G401.6 (cell line): ENCODE data around the gene DDX42.
"Not testable (repeated sequence)": the region's sequence is repeated elsewhere in the genome, so short reads cannot be mapped to it uniquely, and the experiment has no call there.

Experiments used
- FAIRE-seq: peaks from 2 replicates; lab custom pipeline; 2012; peaks lifted over from hg19 to GRCh38; lab: Jason Lieb, UNC

Gene DDX42

DNA sequence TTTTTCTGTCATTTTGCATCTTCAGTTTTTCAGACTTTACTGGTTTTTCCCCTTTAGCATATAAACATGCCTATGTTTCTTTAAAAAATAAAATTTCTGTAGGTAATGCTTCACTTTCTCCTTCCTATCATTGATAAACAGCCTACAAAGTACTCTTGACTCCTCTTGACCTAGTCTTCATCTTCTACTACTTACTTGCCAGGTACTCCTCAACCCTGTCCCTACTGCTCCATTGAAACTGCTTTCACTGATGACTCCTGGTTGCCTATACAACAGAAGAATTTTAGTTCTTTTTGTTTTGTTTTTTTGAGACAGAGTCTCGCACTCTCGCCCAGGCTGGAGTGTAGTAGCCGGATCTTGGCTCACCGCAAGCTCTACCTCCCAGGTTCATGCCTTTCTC lies 7.0 kb downstream of the DDX42 start:
- no peak for FAIRE-seq

DNA sequence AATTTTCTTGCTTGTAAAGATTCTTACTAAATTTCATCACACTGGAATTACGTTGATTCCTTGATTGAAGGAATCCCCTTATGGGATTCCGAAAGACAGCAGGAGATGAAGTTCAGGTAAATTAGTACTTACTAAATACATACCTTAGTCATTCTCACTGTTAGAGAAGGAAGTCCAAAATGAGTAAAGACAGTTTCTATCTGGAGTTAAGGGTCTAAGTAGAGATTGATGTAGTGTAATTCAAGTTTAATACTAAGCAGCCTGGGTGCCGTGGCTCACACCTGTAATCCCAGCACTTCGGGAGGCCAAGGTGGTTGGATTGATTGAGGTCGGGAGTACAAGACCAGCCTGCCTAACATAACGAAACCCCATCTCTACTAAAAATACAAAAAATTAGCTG lies 9.6 kb downstream of the DDX42 start:
- FAIRE-seq: no peak

DNA sequence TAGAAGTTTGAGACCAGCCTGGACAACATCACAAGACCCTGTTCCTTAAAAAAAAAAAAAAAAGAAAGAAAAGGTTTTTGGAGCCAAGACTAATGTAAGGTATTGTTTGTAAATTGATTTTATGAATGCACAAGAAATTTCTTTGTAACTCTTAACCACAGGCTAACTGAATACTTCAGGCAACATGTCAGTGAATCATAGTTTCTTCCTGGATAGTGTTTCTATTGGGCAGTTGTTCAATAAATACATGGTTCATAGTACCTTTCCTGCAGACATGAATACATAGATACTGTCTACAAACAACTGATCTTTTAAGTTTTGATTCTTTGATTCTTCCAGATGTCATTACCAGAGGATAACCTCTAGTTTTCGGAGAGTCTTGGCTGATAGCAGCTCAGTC lies 11.6 kb downstream of the DDX42 start:
- no peak for FAIRE-seq

DNA sequence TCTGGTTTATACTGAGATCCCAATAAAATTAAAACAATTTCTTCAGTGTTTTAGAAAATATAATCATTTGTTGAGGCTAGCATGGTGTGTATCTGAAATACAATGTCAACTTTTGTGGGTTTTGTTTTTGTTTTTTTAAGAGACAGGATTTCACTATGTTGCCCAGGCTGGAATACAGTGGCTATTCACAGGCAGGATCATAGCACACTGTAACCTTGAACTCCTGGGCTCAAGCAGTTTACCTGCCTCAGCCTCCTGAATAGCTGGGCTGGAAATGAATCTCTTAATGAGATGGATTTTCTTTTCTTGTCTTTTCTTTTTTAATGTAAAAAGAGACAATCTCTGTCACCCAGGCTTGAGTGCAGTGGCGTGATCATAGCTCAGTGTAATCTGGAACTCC lies 12.1 kb downstream of the DDX42 start:
- no peak for FAIRE-seq

DNA sequence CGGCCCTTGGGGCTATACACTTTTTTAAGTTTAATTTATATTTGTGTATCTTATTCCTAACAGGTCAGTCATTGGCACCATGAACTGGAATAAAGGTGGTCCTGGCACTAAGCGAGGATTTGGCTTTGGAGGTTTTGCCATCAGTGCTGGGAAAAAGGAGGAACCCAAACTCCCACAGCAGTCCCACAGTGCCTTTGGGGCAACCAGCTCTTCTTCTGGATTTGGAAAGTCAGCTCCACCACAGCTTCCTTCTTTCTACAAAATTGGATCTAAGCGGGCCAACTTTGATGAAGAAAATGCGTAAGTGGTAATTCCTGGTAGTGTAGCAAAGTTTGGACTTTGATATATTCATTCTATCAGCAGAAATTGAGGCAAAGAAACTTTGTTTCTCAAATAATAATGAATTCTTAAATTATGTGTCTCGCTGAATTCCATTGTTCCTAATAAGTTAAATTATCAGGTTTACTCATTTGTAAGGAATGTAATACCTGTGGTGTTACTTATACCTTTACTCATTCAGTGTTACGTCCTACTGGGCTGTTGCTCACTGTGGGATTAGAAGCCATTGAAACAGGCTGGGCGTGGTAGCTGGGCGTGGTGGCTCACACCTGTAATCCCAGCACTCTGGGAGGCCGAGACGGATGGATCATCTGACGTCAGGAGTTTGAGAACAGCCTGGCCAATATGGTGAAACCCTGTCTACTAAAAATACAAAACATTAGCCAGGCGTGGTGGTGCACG lies 13.2 kb downstream of the DDX42 start:
- no peak for FAIRE-seq

DNA sequence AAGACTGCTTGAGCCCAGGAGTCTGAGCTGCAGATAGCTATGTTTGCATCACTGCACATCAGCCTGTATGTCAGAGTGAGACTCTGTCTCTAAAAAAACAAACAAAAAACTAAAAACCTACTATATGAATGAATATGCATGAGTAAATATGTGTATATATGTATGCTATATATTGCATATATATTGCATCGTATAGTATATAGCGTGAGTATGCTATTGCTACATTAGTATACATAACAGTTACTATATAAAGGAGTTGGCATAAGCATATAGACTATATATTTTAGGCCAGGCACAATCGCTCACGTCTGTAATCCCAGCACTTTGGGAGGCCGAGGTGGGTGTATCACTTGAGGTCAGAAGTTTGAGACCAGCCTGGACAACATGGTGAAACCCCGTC lies 16.1 kb downstream of the DDX42 start:
- FAIRE-seq: no peak

DNA sequence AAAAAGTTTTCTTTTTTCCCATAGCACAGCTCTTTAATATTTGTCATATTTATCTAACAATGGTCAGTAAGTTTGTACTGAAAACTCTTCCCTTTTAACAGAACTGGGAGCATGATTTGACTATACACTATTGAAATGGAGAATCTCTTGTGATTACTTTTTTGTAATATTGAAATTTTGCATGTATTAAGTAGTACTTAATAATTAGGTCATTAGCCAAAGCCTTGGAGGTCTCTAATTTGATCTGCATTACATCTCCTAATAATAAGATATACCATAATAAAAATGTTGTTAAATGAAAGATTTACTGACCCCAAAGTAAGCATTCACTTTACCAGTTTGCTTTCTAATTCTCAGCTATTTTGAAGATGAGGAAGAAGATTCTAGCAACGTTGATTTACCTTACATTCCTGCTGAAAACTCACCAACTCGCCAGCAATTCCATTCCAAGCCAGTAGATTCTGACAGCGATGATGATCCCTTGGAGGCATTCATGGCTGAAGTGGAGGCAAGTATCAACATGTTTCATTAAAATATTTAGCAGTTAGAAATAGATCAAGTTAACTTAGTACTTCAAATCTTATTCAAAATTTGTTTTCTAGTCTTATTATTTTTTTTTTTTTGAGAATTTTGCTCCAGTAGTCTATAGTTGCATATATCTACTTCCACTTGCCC lies 18.2 kb downstream of the DDX42 start:
- FAIRE-seq: no peak

DNA sequence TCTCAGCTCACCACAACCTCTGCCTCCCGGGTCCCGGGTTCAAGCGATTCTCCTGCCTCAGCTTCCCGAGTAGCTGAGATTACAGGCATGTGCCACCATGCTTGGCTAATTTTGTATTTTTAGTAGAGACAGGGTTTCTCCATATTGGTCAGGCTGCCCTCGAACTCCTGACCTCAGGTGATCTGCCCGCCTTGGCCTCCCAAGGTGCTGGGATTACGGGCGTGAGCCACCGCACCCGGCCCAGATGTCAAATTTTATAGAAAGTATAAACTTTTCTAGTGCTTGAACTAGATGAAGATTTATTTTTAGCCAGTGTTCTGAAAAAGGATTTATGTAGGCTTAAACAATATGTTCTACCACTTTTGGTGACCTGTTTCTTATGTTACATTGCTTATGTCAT lies 22.4 kb downstream of the DDX42 start:
- FAIRE-seq: not testable (repeated sequence)

DNA sequence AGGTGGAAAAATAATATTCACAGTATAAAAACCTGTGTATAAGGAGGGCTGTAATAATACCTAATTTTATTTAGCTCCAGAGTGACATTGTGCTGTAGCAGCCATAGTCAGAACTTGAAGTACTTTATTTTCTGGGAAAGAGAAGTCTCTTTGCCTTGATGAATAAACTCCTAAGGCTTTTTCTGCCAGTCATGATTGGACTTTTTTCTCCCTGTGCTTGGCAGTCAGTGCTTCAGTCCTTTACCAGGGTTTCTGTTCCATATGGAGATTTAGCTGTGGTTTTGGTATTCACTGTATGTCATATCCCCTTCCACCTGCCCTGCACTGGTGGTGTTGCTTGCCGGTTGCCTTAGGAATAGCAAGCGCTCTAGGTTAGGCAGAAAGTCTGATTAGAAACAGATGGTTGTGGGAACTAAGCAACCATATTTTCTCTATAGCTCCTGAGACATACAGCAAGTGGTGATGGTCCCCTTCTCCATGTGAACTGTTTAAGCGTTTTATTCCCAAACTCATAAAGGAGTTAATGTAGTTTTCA lies 24.7 kb downstream of the DDX42 start:
- FAIRE-seq: no peak

DNA sequence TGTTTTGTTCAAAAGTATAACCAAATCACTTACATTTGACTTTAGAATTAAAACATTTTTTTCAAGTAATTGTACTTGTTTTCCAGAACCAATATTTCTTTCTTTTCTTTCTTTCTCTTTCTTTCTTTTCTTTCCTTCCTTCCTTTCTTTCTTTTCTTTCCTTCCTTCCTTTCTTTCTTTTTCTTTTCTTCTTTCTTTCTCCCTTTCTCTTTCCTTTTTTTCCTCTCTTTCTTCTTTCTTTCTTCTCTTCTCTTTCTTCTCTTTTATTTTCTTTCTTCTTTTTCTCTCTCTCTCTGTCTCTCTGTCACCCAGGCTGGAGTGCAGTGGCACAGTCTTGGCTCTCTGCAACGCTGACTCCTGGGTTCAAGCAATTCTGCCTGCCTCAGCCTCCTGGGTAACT lies 26.8 kb downstream of the DDX42 start:
- no peak for FAIRE-seq

DNA sequence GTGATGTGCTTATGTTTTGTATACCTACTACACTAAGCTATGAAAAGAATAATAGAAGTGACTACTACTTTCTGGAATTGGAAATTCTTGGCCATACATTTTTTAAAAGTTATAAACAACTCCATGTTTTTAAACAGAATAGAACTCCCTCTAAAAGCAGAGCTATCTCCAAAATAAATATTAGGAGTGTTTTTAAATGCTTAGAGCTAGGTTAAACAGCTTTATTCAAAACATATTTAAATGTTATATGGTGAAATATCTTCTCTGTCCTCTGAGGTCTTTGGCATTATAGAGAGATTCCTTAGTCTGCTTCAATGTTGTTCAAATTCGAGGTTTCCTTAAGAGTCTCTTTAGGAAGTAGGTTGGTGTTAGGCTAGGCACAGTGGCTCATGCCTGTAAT lies 30.4 kb downstream of the DDX42 start:
- FAIRE-seq: no peak

DNA sequence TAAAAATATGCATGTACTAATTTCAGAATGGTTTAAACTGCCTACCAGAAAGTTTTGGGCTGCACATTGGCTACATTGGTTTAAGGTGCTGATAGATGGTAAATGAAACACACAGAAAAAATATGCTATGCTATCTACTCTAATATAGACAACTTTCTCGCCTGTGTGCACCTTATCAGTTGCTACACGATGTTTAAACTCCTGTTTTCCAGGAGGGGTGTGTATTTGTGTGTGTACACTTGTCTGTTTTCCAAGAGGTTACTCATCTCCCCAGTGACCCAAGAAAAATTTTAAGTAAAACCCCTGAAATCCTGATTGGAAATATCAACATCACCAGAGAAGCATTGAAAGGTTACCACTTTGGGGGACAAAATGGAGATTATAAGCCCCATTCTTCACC lies 31.6 kb downstream of the DDX42 start:
- no peak for FAIRE-seq

DNA sequence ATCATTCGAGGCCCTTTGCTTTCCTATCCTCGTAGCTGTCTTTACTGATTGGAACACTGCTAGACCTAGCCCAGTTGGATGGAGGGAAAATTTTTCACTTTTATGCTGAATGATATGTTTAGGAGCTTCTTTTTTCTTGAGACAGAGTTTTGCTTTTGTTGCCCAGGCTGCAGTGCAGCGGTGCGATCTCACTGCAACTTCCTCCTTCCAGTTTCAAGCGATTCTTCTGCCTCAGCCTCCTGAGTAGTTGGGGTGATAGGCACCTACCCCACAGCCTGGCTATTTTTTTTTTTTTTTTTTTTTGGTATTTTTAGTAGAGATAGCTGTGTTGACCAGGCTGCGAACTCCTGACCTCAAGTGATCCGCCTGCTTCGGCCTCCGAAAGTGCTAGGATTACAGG lies 36.0 kb downstream of the DDX42 start:
- no peak for FAIRE-seq

DNA sequence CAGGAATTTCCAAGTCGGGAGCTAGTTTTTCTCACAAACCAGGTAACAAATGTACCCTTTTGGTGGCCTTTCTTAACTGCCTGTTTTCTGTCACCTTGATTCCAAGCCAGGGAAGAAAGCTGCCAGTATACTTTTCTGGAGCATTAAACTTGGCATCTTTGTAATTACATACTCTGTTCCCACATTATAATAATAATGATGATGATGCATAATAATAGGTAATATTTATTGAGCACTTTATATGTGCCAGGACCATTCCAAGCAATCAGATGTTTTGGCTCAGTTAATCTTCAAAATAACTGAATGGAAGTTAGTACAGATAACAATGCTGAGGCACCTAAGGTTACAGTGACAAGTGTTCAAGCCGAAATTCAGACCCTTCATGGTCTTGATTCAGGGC lies 42.2 kb downstream of the DDX42 start:
- no peak for FAIRE-seq

DNA sequence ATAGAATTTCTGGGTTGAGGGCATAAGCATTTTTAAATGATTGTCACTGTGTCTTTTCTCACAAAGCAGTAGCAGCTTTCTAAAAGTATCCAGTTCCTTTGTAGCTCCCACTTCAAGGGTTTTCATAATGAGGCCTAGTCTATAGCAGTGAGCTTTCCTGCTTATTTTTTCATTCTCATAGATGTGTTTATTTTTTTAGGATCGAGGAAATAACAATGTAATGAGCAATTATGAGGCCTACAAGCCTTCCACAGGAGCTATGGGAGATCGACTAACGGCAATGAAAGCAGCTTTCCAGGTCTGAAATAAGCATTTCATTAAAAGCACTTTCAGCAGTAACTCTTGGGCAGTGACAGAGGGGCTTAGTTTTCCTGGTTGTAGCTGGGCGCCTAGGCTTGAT lies 42.7 kb downstream of the DDX42 start:
- no peak for FAIRE-seq

DNA sequence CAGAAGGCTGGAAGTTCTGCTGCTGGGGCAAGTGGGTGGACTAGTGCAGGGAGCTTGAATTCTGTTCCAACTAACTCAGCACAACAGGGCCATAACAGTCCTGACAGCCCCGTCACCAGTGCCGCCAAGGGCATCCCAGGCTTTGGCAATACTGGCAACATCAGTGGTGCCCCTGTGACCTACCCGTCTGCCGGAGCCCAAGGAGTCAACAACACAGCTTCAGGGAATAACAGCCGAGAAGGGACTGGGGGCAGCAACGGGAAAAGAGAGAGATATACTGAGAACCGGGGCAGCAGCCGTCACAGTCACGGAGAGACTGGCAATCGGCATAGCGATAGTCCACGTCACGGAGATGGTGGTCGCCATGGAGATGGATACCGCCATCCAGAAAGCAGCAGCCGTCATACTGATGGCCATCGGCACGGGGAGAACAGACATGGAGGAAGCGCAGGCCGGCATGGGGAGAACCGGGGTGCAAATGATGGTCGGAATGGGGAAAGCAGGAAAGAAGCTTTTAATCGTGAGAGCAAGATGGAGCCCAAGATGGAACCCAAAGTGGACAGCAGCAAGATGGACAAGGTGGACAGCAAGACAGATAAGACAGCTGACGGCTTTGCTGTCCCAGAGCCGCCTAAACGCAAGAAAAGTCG lies 43.9 kb downstream of the DDX42 start:
- no peak for FAIRE-seq

DNA sequence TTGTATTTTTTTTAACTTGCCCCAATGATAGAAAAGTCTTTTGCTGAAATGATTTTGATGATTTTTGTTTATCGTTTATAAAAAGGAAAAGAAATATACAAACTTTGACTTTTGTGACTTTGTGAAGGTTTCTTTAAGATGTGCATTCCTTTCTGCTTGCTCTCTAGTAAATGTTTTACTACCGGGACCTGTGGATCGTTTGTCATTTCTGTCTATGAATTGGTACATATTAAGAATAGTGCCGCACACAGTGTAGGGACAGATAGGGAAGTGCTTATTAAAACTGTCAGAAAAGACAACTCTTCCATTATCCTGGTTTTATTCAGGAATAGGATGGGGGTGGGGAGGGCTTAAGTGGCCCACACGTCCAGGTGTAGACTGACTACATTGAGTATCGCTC lies 45.2 kb downstream of the DDX42 start:
- no peak for FAIRE-seq

DNA sequence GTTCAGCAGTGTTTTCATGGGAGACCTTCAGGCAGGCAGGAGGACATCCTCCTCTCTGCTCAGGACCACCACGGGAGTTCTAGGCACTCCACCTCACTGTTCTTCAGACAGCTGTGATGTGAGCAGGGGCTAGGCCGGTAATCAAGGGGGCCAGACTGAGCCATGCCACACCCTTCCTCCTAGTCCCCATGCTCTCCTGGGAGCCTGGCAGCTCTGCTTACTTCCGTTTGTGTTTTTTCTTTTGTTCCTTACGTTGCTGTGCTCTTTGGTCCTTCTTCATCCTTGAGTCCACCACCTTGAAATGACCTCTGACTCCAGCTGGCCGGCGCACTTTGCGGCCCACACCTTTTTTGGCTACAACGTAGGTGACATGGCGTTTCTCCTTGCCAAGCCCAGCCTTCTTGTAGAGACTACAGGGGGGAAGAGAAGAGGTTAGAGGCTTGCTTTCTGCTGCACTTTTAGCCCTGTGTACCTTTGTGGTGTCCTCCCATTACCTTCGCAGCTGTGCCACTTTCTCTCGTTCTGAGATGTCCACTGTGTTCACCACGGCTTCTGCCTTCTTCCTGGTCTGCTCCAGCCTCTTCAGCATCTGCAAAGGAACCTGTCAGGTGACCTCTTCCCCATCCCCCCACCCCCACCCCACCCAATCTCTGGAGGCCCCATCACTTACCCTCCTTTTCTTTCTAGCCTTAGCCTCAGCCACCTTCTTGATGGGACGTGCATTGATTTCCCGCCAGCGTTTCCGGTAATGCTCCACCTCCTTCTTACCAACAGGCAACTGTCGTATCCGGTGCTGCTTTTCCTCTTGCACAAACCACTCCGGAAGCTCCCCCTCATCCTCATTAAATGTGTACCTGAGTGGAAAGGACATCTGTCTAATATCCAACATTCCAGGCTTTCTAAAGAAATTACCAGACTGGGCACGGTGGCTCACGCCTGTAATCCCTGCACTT lies 45.9 kb downstream of the DDX42 start:
- no peak for FAIRE-seq

DNA sequence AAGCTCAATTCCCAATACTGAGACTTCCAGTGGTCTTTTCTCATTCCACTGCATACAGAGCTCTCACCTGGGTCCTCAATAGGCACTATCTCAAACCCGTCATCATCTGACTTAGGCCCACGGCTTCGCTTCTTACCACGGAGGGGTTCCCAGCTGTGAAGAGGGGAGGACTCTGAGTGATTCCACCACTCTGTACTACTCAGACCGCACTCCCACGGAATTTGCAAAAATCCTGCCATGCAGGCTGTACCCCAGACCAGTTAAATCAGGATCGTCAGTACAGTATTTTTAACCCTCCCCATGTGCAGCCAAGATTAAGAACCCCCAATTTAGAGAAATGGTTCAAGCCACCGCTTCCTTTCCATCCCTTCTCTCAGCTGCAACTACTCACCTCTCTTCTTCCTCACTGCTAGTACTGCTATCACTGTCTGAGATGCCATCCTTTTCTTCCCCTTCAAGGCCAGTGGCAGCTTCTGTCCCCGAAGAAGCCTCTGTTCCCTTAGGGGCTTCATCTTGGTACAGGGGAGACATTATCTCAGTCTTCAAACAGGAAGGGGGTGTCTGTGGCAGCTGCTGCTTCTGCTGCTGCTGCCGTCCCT lies 47.1 kb downstream of the DDX42 start:
- no peak for FAIRE-seq

DNA sequence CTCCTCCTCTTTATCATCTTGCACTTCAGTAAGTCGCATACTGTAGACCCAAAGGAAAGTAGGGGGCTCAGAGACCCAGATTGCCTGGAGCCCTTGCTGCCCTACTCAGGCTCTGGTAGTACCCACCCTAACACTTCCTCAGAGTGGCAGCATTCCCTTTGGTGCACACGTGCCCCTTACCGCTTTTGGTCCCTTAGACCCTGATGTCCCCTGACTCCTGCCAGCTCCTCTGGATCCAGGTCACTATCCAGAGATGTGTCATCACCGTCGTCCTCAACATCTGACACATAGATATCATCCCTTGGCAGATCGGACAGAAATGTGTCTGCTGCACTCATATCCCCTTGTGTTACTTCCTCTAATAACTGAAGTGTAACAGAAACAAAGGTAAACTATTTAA lies 47.8 kb downstream of the DDX42 start:
- no peak for FAIRE-seq

DNA sequence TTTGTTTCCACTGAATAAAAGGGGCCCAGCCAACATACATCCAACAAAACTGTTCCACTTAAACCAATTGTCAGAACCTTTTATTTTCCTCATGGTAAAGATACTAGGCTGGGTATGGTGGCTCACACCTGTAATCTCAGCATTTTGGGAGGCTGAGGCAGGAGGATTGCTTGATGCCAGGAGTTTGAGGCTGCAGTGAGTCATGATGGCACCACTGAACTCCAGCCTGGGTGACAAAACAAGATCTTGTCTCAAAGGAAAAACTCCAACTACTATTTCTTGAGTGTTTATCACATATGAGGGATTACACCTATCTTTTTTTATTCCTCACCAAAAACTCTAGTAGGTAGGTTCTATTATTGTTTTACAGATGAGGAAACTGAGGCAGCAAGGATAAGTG lies 48.6 kb downstream of the DDX42 start:
- FAIRE-seq: no peak
